22Rv1 (cell line): ENCODE results near the gene USF3.
"Not testable (repeated sequence)": the region's sequence is repeated elsewhere in the genome, so short reads cannot be mapped to it uniquely, and the experiment has no call there.

Experiments
- H3K27ac ChIP-seq: fragments of 450-650 bp; 2 replicates; pipeline ENCODE4 v1.5.1; 2017
- CTCF ChIP-seq: fragments of 450-650 bp; IDR thresholded peaks from 2 replicates; pipeline ENCODE4 v1.5.1; 2017; ENCODE audit warnings: mild to moderate bottlenecking
- ZFX ChIP-seq: fragments of 450-650 bp; IDR thresholded peaks from 2 replicates; pipeline ENCODE4 v1.6.1; 2017; ENCODE audit warnings: antibody characterized with exemption, borderline replicate concordance

USF3 gene

GRCh38 chr3:113654851-113655250, 41.6 kb downstream of the USF3 start:
- no peak overlapping the region for H3K27ac ChIP-seq
- TF ChIP-seq ZFX (no peak), CTCF (no peak)

DNA sequence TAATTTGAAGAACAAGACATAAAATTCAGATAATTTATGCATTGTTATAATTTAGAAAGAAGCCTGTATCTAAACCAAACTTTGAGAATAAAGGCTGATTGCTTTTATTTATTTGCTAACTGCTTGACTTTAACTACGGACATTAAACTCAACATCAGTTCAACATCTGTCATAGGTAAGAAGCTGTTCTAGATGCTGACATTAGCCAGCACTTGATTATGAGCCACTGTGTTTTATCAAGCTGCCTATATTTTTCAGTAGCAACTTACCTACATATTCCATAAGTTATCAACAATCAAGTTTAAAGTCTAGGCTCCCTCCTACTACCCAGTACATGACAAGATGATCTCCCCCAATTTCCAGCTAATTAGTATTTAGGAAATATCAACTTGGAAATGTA, 42.1 kb downstream of the USF3 start:
- TF ChIP-seq CTCF (no peak), ZFX (no peak)
- H3K27ac ChIP-seq = no peak overlapping the region

DNA sequence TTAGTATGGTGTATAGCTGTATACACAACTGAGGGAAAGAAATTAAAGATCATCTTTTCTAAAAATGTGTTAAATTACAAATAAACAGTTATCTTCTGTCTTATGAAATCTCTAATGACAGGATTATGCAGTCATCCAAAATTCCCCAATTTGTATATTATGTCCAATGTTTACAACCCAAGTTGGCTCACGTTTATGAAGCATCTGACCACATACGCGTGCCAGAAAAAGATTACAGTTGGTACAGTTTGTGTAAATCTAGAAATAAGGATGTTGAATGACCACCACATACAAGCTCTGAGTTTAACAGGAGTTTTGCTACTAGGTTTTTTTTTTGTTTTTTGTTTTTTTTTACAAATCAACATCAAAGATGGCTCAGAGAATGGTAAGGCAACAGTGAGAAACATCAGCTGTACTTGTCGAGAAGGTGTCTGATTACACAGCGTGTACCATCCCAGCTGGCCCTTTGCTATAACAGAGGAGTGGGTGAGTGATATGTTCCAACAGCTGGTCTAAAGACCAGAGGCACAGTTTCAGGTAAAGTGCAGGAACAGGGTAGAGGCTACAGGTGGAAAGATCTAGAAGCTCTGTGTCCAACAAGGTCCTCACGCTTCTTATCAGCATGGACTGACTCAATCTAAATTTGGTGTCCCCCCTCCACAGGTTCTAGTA, 47.1 kb downstream of the USF3 start:
- no peak overlapping the region for H3K27ac ChIP-seq
- TF ChIP-seq CTCF = no peak
- no peak for TF ChIP-seq ZFX

DNA sequence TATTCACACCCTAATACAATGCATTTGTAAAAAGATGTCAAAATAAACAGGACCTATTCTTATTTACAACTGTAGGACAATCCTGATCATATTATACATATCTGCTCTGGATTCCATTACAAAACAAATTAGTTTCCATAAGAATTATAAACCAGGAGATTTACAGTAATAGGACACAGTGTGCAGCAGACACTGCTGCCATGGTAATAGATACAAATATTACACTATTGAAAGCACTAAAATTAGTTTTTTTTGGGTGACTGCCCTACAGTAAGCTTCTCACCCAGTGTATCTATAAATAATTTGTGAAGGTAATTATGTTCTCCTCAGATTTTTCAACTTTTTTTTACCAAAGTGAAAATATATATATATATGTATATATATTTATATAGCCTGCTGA, 47.9 kb downstream of the USF3 start:
- TF ChIP-seq CTCF (no peak), ZFX (no peak)
- no peak overlapping the region for H3K27ac ChIP-seq

GRCh38 chr3:113643583-113643982, 52.9 kb downstream of the USF3 start:
- no peak for TF ChIP-seq CTCF
- no peak for TF ChIP-seq ZFX
- no peak overlapping the region for H3K27ac ChIP-seq

- no peak overlapping the region for H3K27ac ChIP-seq
- TF ChIP-seq ZFX (no peak), CTCF (no peak)
Measured at GRCh38 chr3:113638910-113639309, 57.5 kb downstream of the USF3 start.

DNA sequence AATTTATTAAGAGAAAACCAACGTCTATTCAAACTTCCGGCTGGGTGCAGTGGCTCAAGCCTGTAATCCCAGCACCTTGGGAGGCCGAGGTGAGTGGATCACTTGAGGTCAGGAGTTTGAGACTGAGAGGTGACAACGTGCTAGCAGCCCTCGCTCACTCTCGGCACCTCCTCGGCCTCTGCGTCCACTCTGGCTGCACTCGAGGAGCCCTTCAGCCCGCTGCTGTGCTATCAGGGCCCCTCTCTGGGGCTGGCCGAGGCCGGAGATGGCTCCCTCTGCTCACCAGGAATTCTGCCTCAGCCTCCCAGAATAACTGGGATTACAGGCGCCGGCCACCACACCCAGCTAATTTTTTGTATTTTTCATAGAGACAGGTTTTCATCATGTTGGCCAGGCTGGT, 58.7 kb downstream of the USF3 start:
- no peak for TF ChIP-seq ZFX
- TF ChIP-seq CTCF = no peak
- H3K27ac ChIP-seq = no peak overlapping the region

GRCh38 chr3:113636034-113636433, 60.4 kb downstream of the USF3 start:
- not testable (repeated sequence) for H3K27ac ChIP-seq
